CD4-positive, CD25-positive, alpha-beta regulatory T cell (primary cell): ENCODE results near the gene NEK11. TPM values are rescaled to one million over a fixed set of nuclear protein-coding genes. Genes with fewer than 3 reads are reported as not detected.
"Not testable (repeated sequence)": the region's sequence is repeated elsewhere in the genome, so short reads cannot be mapped to it uniquely, and the experiment has no call there.

Experiments
- ATAC-seq, 2 donors: fragments of 150-1000 bp; cut with Tn5 transposase; one replicate each; pipeline ENCODE4 v1.10.0; 2021; ENCODE audit warnings: low read depth in 2 of 2, moderate number of reproducible peaks in 2 of 2, moderate library complexity in 1 of 2
- DNase-seq, 3 donors: peaks; one replicate each; pipeline versions ENCODE4 v3.0.0 to v3.0.0-alpha.2; 2012 to 2022; ENCODE audit warnings: mixed read lengths in 1 of 3
- H3K27ac ChIP-seq: one replicate; pipeline ENCODE4 v1.7.0; 2013; ENCODE audit warnings: mild to moderate bottlenecking, low read length; ENCODE audit not compliant: insufficient read depth, poor library complexity, severe bottlenecking
- H3K27me3 ChIP-seq: one replicate; pipeline ENCODE4 v1.7.0; 2013; ENCODE audit warnings: low read length; ENCODE audit not compliant: control insufficient read depth, insufficient read depth
- H3K36me3 ChIP-seq: one replicate; pipeline ENCODE4 v1.7.0; 2013; ENCODE audit warnings: mild to moderate bottlenecking, low read length, moderate library complexity; ENCODE audit not compliant: control insufficient read depth, insufficient read depth
- H3K4me1 ChIP-seq: 2 replicates; pipeline ENCODE4 v1.7.0; 2013; ENCODE audit warnings: mild to moderate bottlenecking, low read length; ENCODE audit not compliant: insufficient read depth, control insufficient read depth, poor library complexity, severe bottlenecking
- H3K4me3 ChIP-seq: one replicate; pipeline ENCODE4 v1.7.0; 2013; ENCODE audit warnings: low read depth, mild to moderate bottlenecking, low read length, moderate library complexity
- H3K9me3 ChIP-seq, 2 experiments: 1 replicate in 1 of 2; 2 replicates in 1 of 2; pipeline ENCODE4 v1.7.0; 2013; ENCODE audit warnings: low read length in 2 of 2, mild to moderate bottlenecking in 1 of 2, moderate library complexity in 1 of 2; ENCODE audit not compliant: control insufficient read depth in 2 of 2
- H3K27ac Mint-ChIP-seq, 3 donors: one replicate each; pipeline ENCODE4 v1.8.0; 2020 to 2022; ENCODE audit warnings: mild to moderate bottlenecking in 3 of 3, mixed read lengths in 3 of 3, moderate library complexity in 2 of 3
- H3K27me3 Mint-ChIP-seq: one replicate; pipeline ENCODE4 v1.8.0; 2022; ENCODE audit warnings: mild to moderate bottlenecking, mixed read lengths
- H3K36me3 Mint-ChIP-seq: one replicate; pipeline ENCODE4 v1.8.0; 2020; ENCODE audit warnings: mixed read lengths
- H3K4me1 Mint-ChIP-seq, 4 donors: one replicate each; pipeline ENCODE4 v1.8.0; 2020 to 2022; ENCODE audit warnings: mixed read lengths in 4 of 4, mild to moderate bottlenecking in 1 of 4
- H3K4me3 Mint-ChIP-seq, 4 donors: one replicate each; pipeline ENCODE4 v1.8.0; 2020 to 2022; ENCODE audit warnings: mild to moderate bottlenecking in 4 of 4, mixed read lengths in 4 of 4, moderate library complexity in 3 of 4
- H3K9me3 Mint-ChIP-seq, 7 donors: one replicate each; pipeline ENCODE4 v1.8.0; 2020 to 2022; ENCODE audit warnings: mixed read lengths in 7 of 7, mild to moderate bottlenecking in 3 of 7, moderate library complexity in 2 of 7
- polyA plus RNA-seq, 4 donors: library from polyadenylated mRNA; unstranded; fragments of 300-500 nt; fragmentation: Illumina TruSeq; gene quantifications; one replicate each; pipeline ENCODE4 v1.2.3, GENCODE V29; 2021
- total RNA-seq: library from RNA; stranded (reverse); gene quantifications from one replicate; pipeline ENCODE4 v1.2.3, GENCODE V29; 2022

Gene NEK11
- total and polyA plus RNA-seq, 5 donors from 2014 or later = 1.1 to 3.3 (median 1.7) TPM

DNA sequence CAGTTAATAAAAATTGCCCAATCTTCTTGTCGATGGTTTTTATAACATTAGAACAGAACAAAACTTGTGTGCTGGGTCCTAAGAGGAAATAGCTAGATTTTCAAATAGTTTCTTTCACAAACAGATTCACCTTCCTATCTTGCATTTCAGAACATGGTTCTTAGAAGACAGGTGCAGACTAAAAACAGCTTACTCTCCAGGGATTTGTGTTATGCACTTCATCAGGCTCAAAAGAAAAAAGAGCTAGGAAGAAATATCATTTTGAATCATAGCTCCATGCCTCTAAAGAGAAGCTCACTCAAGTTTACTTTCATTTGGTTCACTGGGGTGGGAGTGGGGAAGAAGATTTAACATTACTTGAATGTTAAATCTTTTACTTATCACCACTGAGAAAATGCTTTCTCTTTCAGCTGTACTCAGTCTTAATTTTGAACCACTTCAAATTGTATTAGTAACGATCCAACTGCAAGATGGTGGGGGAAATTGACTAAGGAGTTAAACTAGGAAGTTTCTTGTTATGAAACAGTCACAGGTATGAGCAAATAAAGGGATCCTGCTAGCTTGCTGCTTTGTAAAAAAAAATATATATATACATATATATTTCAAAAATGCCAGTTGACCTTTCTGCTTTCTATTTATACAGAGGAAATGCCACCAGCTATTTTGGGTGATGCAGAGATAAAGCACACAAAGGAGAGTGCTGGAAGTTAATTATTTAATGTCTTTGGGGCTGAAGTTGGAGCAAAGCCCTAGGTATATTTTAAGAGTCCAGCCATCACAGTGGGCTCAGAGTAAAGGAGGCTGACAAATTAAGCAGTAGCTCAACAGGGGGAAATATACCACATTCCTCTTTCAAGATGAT lies 326.6 kb downstream of the NEK11 start:
- no peak overlapping the region for H3K4me3 ChIP-seq
- peak overlapping the region in 1 of 3 donors; percentile 7 for H3K27ac Mint-ChIP-seq
- peaks cover 0 to 2% (median 0%) of the 10 kb centered on the region in 4 donors for H3K4me1 Mint-ChIP-seq
- DNase-seq (no peak), ATAC-seq (no peak)
- no peaks in the 10 kb centered on the region for H3K4me1 ChIP-seq
- no peaks in the 10 kb centered on the region for H3K36me3 Mint-ChIP-seq
- H3K9me3 ChIP-seq = no peaks in the 10 kb centered on the region
- H3K9me3 Mint-ChIP-seq = peaks cover 0 to 5% (median 0%) of the 10 kb centered on the region in 7 donors
- H3K27ac ChIP-seq = no peak overlapping the region
- no peak overlapping the region for H3K4me3 Mint-ChIP-seq
- H3K27me3 ChIP-seq = peaks cover 2% of the 10 kb centered on the region
- peaks cover 7% of the 10 kb centered on the region for H3K27me3 Mint-ChIP-seq
- H3K36me3 ChIP-seq = no peaks in the 10 kb centered on the region

DNA sequence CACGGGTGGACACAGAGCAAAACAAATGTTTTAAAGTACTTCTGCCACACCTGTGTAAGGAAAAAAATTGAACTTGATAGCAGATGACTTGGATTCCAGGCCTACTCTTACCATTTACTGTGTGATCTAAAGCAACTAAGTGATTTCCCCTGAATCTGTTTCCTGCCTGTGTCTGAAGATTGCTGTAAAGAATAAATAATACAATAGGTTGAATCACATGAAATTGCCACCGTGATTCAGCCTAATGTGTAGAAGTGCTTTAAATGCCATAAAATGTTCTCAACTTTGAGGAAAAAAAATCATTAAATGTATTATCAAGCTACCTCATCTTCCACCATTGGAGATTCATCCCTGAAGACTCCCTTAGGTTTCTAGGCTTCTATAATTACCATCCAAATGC lies 327.3 kb downstream of the NEK11 start:
- ATAC-seq (no peak), DNase-seq (no peak)
- Histone ChIP-seq H3K27me3 (peaks cover 2% of the 10 kb centered on the region), H3K27ac (no peak overlapping the region), H3K9me3 (no peaks in the 10 kb centered on the region), H3K36me3 (no peaks in the 10 kb centered on the region), H3K4me3 (no peak overlapping the region), H3K4me1 (no peaks in the 10 kb centered on the region)
- peaks cover 9% of the 10 kb centered on the region for H3K27me3 Mint-ChIP-seq
- no peak overlapping the region for H3K27ac Mint-ChIP-seq
- peaks cover 0 to 3% (median 0%) of the 10 kb centered on the region in 7 donors for H3K9me3 Mint-ChIP-seq
- peaks cover 0 to 2% (median 0%) of the 10 kb centered on the region in 4 donors for H3K4me1 Mint-ChIP-seq
- H3K36me3 Mint-ChIP-seq = no peaks in the 10 kb centered on the region
- no peak overlapping the region for H3K4me3 Mint-ChIP-seq

DNA sequence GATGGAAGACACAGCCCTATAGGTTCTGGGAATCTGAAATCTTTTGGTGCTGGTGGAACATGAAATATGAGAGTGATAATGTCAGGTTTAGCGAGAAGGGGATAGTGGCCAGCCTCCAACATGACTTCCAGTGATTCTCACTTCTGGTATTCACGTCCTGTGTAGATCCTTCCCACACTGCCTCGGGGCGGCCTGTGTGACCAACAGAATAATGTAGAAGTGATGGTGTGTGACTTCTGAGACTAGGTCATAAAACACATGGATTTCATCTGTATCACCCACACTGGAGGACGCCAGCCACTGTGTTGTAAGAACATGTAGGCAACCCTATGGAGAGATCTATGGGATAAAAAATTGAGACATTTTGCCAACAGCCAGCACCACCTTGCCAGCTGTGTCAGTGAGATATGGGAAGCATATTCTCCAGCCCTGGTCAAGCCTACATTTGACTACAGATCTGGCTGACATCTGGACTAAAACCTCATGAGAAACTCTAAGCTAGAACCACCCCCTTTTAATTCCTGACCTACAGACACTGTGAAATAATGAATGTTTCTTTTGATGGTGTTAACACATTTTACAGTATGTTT lies 329.4 kb downstream of the NEK11 start:
- ATAC-seq (no peak), DNase-seq (no peak)
- H3K27ac ChIP-seq = no peak overlapping the region
- Mint-ChIP-seq H3K4me3 (no peak overlapping the region), H3K36me3 (no peaks in the 10 kb centered on the region), H3K27me3 (peaks cover 21% of the 10 kb centered on the region), H3K27ac (no peak overlapping the region), H3K9me3 (peaks cover 0 to 3% (median 0%) of the 10 kb centered on the region in 7 donors), H3K4me1 (peaks cover 0 to 4% (median under 1%) of the 10 kb centered on the region in 4 donors)
- no peak overlapping the region for H3K4me3 ChIP-seq
- H3K4me1 ChIP-seq = no peaks in the 10 kb centered on the region
- H3K9me3 ChIP-seq = no peaks in the 10 kb centered on the region
- no peaks in the 10 kb centered on the region for H3K36me3 ChIP-seq
- peaks cover 2% of the 10 kb centered on the region for H3K27me3 ChIP-seq

DNA sequence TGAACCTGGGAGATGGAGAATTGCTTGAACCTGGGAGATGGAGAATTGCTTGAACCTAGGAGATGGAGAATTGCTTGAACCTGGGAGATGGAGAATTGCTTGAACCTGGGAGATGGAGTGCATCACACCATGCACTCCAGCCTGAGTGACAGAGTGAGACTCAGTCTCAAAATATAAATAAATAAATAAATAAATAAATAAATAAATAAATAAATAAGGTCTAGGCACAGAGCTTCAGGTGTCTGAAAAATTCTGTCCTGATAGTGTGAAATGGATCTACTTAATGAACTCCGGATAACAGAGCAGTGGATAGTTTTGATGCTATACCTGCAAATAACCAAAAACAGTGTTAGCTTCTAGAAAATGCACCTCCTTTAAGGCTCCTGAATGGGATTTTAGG lies 330.6 kb downstream of the NEK11 start:
- DNase-seq = no peak
- H3K36me3 Mint-ChIP-seq = no peaks in the 10 kb centered on the region
- H3K27me3 Mint-ChIP-seq = peaks cover 31% of the 10 kb centered on the region
- peaks cover 2% of the 10 kb centered on the region for H3K27me3 ChIP-seq
- no peak overlapping the region for H3K27ac ChIP-seq
- no peaks in the 10 kb centered on the region for H3K36me3 ChIP-seq
- peaks cover 0 to 3% (median 0%) of the 10 kb centered on the region in 7 donors for H3K9me3 Mint-ChIP-seq
- no peaks in the 10 kb centered on the region for H3K9me3 ChIP-seq
- no peaks in the 10 kb centered on the region for H3K4me1 ChIP-seq
- peaks cover 0 to 12% (median 4%) of the 10 kb centered on the region in 4 donors for H3K4me1 Mint-ChIP-seq
- H3K27ac Mint-ChIP-seq = no peak overlapping the region
- no peak for ATAC-seq
- H3K4me3 ChIP-seq = no peak overlapping the region
- no peak overlapping the region for H3K4me3 Mint-ChIP-seq

DNA sequence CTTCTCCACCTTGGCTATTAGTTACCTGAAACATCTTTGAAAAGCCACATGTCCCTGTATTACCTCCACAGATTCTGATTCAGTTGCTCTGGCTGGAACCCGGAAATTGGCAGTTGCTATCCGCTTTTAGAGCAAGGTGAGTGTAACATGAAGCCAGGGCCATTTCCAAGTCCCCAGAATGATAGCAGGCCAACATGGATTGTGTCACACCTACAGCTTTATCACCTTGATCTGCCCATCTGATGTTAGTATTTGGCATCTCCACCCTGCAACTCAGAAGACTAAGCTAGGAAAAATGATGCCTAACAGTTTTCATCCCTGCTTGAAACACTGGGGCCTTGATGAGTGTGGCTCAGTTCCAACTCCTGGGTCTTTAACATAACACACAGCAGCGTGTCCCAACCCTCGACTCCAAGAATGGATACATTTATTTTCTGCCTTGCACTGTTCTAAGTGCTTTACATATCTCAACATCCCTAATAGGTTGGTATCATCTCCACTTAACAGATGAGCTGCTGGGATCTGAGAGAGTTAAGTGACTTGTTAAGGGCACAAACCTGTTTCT lies 333.6 kb downstream of the NEK11 start:
- H3K4me3 Mint-ChIP-seq = no peak overlapping the region
- H3K4me3 ChIP-seq = no peak overlapping the region
- no peaks in the 10 kb centered on the region for H3K9me3 ChIP-seq
- H3K36me3 Mint-ChIP-seq = no peaks in the 10 kb centered on the region
- no peak overlapping the region for H3K27ac ChIP-seq
- H3K4me1 Mint-ChIP-seq = peaks cover 0 to 15% (median 8%) of the 10 kb centered on the region in 4 donors
- H3K27me3 Mint-ChIP-seq = peaks cover 40% of the 10 kb centered on the region
- DNase-seq (no peak), ATAC-seq (no peak)
- peaks cover 12% of the 10 kb centered on the region for H3K27me3 ChIP-seq
- H3K27ac Mint-ChIP-seq = no peak overlapping the region
- H3K4me1 ChIP-seq = no peaks in the 10 kb centered on the region
- H3K9me3 Mint-ChIP-seq = peaks cover 0 to 6% (median 3%) of the 10 kb centered on the region in 7 donors
- no peaks in the 10 kb centered on the region for H3K36me3 ChIP-seq

DNA sequence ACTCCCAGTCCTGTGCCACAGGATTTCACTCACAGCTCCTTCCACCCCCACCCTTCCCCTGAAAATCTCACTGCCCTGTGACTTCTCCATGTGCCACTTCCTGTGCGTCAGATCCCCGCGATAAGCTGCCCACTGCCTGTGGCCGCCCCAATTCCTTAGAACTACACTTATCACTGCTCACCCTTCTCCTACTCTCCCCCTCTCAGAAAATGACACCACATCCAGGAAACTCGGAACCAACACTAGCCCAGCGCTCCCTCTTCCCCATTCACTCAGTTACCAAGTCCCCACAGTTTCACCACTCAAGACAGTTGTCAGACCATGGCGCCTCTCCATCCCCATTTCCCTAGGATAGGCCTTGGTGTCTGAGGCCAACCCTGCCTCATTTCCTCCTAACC lies 334.4 kb downstream of the NEK11 start:
- not testable (repeated sequence) for H3K36me3 ChIP-seq, H3K9me3 Mint-ChIP-seq, H3K4me1 ChIP-seq, DNase-seq, H3K27ac ChIP-seq, H3K36me3 Mint-ChIP-seq, H3K9me3 ChIP-seq, H3K27ac Mint-ChIP-seq, H3K4me3 Mint-ChIP-seq, H3K4me3 ChIP-seq
- Mint-ChIP-seq H3K27me3 (peaks cover 43% of the 10 kb centered on the region), H3K4me1 (peaks cover 0 to 15% (median 8%) of the 10 kb centered on the region in 4 donors)
- peaks cover 13% of the 10 kb centered on the region for H3K27me3 ChIP-seq
- ATAC-seq = peak in 1 of 2 donors; percentile 9

DNA sequence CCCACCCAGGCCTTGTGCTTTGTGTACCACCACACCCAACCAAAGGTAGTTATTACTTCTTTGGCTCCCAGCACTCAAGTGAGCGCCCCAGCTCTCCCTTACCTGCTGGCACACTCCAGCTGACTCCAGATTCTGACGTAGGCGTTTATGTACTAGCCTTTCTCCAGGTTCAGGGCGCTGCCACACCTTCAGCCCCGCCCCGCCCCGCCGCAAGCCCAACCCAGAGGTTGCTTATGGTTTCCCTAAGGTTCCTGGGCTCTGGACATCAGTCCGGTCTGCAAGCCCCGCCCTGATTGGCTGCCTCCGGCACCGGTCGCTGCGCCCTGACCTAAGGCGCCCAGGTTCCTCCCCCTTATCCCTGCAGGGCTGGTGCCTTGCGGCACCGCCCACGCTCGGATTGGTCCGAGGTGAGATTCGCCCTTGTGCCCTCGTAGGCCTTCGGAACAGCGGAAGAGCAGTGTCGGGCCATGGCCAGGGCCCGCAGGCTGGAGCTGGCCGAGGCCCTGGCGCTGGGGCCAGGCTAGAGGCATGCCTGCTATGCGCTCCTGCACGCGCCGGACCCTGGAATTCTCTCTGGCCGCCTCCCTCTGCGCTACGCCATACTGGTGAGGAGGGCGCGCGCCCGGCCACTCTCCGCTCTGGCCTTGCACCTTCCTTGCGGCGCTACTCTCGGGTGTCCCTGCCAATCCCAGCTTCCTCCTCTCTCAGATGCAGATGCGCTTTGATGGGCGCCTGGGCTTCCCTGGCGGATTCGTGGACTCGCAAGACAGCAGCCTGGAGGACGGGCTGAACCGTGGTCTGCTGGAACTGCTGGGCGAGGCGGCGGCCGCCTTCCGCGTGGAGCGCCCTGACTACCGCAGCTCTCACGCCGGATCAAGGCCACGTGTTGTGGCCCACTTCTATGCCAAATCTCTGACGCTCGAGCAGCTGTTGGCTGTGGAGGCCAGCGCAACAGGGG lies 335.1 kb downstream of the NEK11 start:
- Histone ChIP-seq H3K27me3 (peaks cover 12% of the 10 kb centered on the region), H3K4me3 (no peak overlapping the region), H3K4me1 (no peaks in the 10 kb centered on the region), H3K9me3 (no peaks in the 10 kb centered on the region), H3K27ac (no peak overlapping the region), H3K36me3 (no peaks in the 10 kb centered on the region)
- DNase-seq (peak in 1 of 3 donors; percentile 13), ATAC-seq (peak; percentile 8 to 64)
- Mint-ChIP-seq H3K4me1 (peaks cover 0 to 15% (median 7%) of the 10 kb centered on the region in 4 donors), H3K36me3 (no peaks in the 10 kb centered on the region), H3K9me3 (peaks cover 0 to 9% (median 4%) of the 10 kb centered on the region in 7 donors), H3K27me3 (peaks cover 43% of the 10 kb centered on the region), H3K4me3 (peak overlapping the region in 3 of 4 donors; percentile 38 to 92 (median 57)), H3K27ac (no peak overlapping the region)
